NB4 (cell line): ENCODE results near the gene IL24.

ENCODE experiments used
- POLR2A ChIP-seq: IDR thresholded peaks from 2 replicates; pipeline ENCODE4 v1.6.1; 2011; ENCODE audit warnings: mild to moderate bottlenecking; ENCODE audit not compliant: insufficient read length; ENCODE audit errors: extremely low read depth
- TF ChIP-seq, protein P1 (sequence below): IDR thresholded peaks from one replicate; pipeline ENCODE4 v1.5.1; 2012; ENCODE audit warnings: low read depth, low read length
- TF ChIP-seq, protein P2 (sequence below): IDR thresholded peaks from 2 replicates; pipeline ENCODE4 v1.6.1; 2011; ENCODE audit warnings: low read depth, low read length

DNA sequence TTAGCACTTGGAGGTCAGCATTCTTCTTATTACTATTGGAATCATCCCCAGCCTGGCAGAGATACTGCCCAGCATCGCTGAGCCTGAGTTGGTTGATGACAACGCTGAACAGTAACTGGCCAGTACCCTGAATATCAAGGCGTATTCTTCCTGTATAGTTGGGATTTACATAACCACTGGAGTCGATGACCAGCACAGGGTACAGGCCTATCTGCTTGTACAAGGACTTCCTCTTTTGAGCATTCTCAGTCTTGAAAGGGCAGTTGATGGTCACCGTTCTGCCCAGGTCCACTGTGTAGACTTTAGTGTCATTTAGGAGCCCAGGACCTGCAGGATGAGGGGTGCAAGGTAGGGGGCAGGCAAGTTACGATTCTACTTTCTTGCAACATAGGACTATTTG is 40.2 kb downstream of the IL24 start:
- TF ChIP-seq, protein P1, sequence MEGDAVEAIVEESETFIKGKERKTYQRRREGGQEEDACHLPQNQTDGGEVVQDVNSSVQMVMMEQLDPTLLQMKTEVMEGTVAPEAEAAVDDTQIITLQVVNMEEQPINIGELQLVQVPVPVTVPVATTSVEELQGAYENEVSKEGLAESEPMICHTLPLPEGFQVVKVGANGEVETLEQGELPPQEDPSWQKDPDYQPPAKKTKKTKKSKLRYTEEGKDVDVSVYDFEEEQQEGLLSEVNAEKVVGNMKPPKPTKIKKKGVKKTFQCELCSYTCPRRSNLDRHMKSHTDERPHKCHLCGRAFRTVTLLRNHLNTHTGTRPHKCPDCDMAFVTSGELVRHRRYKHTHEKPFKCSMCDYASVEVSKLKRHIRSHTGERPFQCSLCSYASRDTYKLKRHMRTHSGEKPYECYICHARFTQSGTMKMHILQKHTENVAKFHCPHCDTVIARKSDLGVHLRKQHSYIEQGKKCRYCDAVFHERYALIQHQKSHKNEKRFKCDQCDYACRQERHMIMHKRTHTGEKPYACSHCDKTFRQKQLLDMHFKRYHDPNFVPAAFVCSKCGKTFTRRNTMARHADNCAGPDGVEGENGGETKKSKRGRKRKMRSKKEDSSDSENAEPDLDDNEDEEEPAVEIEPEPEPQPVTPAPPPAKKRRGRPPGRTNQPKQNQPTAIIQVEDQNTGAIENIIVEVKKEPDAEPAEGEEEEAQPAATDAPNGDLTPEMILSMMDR: no peak
- TF ChIP-seq POLR2A: no peak
- TF ChIP-seq, protein P2, sequence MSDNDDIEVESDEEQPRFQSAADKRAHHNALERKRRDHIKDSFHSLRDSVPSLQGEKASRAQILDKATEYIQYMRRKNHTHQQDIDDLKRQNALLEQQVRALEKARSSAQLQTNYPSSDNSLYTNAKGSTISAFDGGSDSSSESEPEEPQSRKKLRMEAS: no peak
